ENCODE data around the gene PLB1.

DNA sequence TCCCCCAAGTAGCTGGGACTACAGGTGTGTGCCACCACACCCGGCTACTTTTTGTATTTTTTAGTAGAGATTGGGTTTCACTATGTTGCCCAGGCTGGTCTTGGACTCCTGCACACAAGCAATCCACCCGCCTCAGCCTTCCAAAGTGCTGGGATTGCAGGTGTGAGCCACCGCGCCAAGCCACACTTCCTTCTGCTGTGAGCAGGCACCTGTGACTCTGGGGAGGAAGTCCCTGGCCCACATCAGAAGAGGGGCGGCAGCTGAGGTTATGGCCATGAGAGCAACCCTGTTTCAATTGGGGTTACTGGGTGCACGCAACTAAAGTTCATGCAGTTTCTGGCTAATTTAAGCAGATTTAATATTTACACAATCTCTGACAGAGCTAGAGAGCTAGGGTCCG lies 91.0 kb downstream of the PLB1 start:
- TF ChIP-seq, protein P1, sequence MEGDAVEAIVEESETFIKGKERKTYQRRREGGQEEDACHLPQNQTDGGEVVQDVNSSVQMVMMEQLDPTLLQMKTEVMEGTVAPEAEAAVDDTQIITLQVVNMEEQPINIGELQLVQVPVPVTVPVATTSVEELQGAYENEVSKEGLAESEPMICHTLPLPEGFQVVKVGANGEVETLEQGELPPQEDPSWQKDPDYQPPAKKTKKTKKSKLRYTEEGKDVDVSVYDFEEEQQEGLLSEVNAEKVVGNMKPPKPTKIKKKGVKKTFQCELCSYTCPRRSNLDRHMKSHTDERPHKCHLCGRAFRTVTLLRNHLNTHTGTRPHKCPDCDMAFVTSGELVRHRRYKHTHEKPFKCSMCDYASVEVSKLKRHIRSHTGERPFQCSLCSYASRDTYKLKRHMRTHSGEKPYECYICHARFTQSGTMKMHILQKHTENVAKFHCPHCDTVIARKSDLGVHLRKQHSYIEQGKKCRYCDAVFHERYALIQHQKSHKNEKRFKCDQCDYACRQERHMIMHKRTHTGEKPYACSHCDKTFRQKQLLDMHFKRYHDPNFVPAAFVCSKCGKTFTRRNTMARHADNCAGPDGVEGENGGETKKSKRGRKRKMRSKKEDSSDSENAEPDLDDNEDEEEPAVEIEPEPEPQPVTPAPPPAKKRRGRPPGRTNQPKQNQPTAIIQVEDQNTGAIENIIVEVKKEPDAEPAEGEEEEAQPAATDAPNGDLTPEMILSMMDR (IDR thresholded peaks at IDR 0.05; ENCODE audit: low read depth, low read length), result no peak
- no peak for TF ChIP-seq POLR2A (IDR thresholded peaks at IDR 0.05; ENCODE audit: extremely low read depth, insufficient read length)
- TF ChIP-seq, protein P2, sequence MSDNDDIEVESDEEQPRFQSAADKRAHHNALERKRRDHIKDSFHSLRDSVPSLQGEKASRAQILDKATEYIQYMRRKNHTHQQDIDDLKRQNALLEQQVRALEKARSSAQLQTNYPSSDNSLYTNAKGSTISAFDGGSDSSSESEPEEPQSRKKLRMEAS (IDR thresholded peaks at IDR 0.05; ENCODE audit: low read depth, low read length), result no peak
